Stimulated activated CD8-positive, alpha-beta memory T cell treated with anti-CD3 and anti-CD28 coated beads, Interleukin-12 subunit alpha, Interleukin-12 subunit beta, amount 100 ng/mL, for 24 hours (primary cell): ENCODE measurements around the gene REV1.

Source experiments
- DNase-seq: peaks from one replicate; pipeline ENCODE4 v3.0.0-alpha.2; 2020; ENCODE audit errors: extremely low read depth

REV1 gene

DNA sequence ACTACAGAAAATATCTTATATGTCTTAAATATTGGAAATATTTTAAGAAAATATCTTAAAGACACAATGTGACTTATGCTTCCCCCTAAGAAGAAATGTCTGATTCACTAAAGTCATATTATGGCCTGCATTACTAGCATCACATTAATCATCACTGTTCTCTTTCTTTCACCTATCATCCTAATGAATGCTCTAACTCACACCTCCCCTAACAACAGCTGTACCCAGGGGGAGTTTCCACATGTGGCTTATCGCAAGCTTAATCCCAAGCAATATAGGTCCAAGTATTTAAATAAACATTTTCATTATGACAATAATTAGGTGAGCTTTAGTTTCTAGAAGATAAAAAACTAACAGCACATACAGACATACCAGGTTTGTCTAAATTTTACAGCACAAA lies 39.6 kb downstream of the REV1 start:
- no peak for DNase-seq

DNA sequence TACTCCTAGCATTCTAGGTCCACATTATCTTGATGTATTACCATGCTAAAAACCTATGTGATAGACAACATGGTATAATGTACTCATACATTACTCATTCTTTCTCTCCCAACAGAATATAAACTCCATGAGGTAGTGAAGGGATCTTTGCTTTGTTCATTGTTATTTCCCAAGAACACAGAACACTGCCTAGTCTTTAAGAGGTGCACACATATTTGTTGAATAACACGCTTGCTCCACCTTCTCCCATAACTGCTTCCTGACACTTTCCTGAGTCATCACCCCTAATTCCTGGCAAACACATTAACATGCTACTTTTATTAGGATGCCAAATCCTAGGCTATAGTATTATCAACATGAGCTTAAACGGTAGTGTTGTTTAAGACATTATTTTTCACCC lies 41.3 kb downstream of the REV1 start:
- no peak for DNase-seq

DNA sequence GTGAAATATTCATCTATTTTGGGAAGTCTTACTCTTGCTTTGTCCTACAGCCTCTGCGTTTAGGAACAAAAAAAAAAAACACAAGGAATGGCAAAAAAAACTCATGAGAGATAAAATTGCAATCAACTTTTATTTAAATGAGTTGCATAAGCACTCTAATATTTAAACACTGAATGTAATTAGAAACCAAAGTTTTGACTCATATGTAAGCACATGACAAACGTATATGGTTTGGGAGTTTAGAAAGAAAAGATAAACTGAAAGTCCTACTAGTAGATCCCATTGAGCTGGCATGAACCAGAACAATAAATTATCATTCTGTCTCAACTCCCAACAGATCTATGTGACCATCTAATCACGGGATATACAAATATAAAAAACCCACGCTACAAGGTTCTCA lies 44.8 kb downstream of the REV1 start:
- no peak for DNase-seq

DNA sequence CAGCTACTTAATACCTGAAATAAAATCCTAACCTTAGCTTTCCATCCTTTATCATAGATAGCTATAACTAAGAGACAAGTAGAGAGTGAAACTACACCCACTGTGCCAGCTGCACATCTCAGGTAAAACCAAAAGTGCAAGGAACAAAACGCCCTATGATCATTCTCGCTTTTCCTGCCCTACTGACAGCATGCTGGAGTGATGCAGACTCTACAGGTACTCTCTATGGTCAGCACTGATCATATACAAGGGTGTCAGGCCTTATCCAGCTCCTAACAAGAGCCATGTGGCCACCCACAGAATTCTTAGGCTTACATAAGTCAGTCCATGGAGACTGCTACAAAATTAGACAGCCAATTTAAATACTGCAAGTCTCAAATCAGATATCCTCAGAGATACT lies 45.6 kb downstream of the REV1 start:
- DNase-seq, result no peak

DNA sequence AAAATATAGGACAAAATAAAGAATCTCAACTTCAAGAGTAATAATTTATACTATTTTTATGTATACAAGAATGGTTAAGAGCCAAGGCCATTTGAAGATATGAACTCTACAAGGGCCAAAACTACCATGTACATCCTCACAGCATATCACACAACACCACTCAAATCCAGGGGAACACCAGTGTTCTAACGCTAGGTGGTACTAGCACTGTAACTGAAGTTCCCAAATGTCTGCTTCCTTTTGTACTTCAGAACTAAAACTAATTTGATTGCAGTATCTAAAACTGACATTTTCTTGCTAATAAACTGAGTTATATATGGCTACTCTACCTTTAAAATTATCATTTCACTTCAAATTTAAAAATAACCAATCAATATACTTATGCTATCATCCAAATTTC lies 47.0 kb downstream of the REV1 start:
- no peak for DNase-seq

DNA sequence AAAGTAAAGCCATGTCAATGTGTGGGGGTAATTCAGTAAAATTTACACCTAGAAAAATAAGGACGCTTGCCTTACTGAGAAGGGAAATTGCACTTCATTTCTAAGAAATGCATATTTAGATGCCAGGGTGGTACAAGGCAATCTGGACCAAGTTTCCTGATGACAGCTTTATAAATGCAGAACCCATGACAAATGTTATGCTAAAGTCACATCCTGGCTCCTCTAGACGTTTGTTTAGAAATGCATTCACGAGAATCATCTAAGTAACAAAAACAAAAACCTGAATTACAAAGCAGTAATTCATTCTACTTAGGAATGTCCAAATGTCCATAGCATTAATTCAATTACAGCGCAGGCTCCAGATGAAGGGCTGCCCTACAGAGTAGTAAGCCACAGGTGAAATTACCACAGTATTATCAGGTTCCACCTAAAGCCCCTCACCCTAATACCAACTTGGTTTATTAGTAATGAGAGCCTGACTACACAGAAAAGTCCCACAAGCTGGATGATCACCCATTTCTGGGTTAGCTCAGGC lies 49.8 kb downstream of the REV1 start:
- no peak for DNase-seq

DNA sequence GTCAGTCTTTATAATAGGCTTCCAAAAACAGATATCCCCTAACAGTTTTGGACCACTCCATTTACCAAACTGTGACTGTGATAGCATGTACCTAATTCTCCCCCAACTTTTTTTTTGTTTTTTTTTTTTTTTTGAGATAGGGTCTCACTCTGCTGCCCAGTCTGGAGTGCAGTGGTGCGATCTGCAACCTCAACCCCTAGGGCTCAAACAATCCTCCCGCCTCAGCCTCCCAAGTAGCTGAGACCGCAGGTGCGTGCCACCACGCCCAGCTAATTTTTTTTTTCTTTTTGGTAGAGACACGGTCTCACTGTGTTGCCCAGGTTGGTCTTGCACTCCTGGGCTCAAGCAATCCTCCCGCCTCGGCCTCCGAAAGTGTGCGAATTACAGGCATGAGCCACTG lies 52.9 kb downstream of the REV1 start:
- no peak for DNase-seq

DNA sequence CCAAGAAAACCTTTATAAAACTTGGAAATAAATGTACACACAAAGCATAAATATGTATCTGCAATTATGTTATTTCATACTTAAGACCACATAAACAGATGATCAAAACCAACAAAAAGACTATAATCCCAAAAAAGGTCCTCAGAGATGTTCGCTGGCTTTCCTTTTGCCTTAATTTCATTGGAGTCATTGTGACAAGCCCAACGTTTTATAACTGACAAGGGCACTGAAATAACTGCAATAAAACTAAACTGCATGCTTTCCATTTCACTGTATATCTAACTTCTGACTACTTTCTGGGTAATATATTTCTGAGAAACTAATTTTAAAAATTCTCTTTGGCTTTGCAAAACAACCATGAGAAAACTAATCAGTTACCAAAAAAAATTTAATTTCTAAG lies 56.5 kb downstream of the REV1 start:
- no peak for DNase-seq

DNA sequence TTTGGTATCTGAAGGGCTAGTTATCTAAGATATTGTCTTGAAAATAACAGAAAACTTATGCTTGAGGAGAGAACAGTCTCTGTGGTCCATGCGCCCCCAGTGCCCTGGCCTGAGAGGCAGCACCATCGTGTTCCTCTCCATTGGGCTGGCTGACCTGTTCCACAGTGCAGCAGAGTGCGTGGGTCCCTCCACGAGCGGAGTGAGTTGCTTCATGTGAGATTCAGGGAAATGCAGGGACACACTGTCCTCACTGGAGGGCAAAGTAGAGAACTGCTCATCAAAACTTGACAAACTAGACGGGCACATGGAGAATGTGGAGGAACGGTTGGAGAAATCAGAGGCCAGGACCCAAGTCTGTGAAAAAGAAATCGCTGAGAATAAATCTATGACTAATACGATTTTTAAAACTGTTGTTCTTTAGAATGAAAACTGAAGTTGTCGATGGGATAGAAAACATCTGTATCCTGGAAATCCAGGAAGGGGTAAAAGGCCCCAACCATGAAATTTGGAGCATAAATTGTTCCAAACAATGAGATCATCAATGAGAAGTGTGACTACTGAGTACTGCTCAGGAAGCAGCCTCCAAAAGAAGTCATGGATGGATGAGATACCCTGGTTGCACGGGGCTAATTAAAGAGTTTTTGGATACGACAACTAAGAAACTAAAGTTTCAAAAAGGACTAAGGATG lies 58.1 kb downstream of the REV1 start:
- no peak for DNase-seq

DNA sequence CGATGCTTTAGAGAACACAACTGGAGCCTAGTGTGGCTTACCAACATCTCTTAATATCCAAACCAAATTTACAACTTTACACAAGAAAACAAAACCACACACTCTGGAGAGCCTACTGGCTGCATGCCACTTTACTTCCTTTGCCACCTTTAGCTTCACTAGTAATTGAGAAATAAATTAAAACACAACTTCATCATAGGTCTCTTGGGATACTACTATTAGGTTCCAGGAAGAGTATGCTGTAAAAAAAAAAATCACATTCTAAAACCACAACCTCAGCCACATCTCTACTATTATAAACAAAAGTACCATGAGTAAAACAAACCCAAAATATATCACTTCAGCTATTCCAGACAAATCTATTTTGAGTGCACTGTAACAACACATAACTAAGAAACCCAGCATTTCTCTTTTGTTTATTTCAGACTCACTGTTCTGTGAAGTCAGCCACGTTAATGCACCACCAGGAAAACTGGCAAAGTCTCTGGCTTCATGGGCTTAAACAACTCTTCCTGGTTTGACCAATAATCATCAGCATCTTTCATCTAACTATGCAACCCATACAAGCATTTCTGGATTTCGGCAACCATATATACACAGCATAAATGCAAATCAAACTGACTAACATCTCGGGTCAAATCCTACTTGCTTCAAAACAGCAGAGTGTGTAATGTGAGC lies 59.1 kb downstream of the REV1 start:
- DNase-seq, result no peak

DNA sequence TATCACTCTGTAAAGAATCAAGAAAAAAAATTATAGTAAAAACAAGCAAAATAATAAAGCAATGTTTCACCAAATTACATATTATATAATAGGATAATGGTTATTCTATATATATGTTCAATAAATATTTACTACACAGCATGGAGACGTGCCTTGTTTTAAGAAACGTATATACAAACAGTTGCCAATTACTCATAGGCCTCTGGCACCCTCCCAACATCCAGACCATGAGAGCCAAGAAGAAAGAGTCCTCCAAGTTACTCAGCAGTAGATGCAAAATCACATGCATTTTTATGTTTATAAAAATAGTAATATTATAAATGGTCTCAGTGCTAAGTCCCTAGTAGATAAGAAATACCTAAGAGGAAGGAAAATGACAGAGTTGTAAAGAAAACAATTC lies 64.8 kb downstream of the REV1 start:
- no peak for DNase-seq

DNA sequence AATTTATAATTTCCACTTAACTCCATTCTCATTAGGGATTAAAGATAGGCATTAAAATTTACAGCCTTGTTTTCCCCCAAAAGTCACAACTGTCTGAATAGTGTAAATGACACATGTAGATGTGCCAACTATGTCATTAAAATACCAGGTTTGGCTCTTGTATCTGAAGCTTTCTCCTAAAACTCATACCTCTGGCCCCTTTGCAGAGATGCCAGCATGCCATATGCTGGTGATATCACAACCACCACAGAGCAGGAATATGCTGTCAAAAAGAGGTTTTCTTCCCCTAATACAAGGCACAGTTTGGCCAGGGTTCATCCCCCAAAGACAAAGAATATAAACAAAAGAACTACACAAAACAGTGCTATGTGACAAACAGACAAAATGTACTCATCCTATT lies 65.4 kb downstream of the REV1 start:
- no peak for DNase-seq

DNA sequence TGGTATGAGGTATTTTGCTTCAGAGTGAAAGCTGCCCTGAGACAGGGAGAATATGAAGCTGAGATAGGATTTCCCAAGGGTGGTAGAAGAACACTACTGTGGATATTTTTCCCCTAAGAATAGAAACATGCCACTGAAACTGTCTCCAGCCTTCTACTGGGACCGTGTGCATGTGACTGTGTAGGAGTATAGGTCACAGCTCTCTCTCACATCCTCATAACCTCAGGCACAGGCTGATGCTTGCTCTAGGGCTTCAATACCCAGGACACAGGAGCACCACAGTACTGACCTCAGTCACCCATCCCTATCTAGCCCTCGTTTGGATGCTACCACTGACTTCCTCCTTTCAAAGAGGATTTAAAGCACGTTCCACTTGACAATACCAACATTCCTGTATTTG lies 67.2 kb downstream of the REV1 start:
- no peak for DNase-seq

DNA sequence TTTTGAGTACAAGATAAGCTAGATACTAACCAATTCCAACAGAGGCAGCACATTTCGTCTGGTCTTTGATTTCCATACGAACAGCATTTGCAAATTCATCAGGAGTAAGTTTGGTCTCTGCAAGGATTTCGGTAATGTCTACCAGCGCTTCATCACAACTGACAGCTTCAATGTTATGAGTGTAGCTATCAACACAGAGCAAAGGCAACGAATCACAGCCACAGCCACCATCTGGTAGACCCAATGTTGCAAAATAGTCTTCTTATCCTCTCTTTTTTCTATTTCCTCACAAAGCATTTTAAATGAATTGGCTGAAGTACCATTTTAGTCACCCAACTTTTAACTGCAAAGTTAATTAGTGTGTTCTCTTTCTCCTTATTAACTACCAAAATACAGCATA lies 68.3 kb downstream of the REV1 start:
- no peak for DNase-seq

DNA sequence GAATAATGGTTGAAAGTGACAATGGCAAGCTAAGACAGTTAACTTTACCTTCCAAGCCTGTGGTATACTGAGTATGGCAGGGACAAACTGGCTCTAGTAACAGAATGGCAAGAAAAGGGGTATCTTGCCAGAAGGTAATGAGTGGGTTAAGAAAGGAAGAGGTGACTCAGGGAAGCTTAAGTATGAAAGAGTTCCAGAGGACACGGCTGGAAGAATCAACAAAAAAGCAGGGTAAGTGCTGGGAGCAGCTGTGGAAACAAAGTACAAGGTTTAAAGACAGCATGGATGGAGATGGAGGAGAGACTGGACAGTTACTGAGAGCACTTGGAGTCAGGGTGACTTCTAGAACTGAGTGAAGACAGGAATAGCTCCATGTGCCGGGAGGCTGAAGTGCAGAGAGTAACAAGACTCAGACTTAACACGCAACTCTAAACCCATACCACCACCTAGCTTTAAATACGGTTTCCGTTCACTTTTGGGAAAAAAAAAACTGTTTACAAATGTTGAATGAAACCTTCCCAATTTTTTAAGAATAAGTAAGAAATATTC lies 69.0 kb downstream of the REV1 start:
- DNase-seq, result no peak

DNA sequence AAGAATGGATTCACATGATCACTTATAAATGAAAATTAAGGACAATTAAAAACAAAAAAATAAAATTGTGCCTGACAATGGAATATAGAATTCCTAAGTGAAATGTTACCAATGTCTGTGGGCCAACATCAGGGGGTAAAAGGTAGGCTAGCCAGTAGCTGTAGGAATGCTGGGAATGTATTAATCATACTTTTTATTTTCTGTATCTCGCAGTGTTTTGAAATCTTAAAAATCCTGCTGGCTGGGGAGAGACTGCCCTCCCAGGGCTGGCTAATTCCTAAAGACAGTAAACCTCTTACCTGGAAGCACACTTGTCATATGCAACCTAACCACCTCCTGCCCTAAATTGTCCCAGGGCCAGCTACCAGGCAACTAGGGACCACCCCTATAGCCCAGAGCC lies 69.8 kb downstream of the REV1 start:
- DNase-seq, result no peak

DNA sequence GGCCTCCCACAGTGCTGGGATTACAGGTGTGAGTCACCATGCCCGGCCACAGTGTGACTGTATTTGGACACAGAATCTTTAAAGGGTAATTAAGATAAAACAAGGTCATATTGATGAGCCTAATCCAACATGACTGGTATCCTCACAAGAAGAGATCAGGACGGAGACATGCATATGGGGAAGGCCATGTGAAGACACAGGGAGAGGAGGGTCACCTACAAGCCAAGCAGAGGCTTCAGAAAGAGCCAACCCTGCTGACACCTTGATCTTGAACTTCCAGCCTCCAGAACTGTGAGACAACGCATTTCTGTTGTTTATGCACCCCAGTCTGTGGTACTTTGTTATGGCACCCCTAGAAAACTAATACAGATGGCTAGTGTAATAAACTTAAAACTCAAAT lies 72.4 kb downstream of the REV1 start:
- no peak for DNase-seq

DNA sequence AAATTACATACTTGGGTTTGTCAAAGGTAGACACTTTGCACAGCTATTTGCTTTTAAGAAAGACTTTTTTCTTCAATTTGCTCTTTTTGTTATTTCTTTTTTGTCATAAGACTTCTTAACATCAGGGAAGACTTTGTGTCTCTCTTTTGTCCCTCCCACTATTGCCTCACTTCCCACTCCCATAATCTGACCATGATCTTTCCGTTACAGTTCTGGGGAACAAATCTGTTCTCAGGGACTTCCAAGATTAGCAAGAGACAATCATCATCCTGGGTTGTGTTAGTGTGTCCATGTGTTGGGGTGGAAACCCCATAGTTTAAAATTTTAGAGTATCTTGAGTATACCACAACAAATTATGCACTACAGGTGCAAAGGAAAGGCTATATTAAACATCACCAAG lies 75.3 kb downstream of the REV1 start:
- no peak for DNase-seq

DNA sequence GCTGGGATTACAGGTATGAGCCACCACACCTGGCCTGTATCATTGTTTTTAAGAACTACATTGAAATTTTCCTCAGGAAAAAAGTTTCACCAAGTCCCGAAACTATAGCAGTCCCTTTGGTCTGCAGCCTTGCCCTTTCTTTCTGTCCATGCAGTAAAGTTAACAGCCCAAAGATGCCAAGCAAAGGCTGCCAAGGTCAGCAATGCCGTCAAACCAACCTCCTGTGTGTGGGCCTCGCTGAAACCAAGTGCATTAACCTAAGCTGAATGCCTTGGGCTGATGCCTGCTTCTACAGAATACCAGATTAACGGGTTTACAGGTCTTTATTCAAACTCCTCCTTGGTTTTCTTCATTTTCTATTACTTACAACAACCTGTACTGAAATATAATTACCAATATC lies 79.5 kb downstream of the REV1 start:
- no peak for DNase-seq

DNA sequence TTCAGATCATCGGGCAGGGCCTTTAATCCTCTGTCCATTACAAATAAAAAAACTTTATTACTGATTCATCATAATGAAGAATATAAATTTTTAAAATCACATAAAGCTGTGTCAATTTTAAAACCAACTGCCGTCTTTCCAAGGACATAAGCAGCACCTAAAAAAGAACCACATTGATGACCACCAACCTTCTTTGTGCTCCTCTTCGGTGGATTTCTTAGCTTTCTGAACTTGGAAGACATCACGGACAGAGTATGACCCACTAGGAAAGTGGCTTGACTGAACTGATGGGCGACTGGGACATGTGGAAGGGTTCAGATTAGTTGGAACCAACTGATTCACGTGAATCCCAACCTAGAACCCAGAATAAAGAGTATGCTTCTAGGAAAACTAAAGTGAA lies 83.7 kb downstream of the REV1 start:
- DNase-seq, result no peak

DNA sequence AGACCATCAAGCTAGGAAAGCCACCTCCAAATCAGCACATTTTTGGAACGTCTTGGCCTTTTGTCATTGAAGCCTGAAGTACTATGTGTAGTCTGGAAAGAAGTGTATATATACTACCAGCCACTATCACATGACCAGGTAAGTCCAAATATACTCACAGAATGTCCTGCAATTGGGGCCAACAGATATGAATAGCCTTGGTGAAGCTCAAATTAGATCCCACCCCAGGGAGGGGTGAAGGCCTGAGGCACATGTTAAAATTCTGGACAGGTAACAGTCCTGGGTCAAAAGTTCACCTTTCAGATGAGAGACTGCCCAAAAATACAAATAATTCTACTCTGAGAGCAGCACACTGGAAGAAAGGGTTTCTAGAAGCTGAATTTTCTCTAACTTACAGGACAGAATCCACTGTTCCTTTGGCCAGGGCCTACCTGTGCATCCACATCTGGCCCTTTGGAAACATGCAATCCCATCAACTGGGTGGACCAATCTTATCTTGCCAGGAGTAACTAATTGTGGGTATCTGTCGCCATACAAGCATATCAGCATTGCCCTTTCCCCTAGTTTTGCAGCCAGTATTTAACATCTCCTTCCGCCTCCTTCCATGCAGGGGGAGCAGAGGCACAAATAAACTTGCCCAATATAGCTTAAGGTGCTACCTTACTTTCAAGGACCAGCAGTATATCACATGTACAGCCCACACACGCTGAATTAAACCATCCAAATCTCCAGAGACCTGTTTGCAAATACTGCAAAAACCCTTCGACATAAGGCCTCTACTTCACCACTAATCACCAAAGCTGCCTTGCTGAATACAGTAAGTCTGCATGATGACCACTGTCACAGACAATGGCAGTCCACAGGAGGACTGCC lies 84.8 kb downstream of the REV1 start:
- no peak for DNase-seq

DNA sequence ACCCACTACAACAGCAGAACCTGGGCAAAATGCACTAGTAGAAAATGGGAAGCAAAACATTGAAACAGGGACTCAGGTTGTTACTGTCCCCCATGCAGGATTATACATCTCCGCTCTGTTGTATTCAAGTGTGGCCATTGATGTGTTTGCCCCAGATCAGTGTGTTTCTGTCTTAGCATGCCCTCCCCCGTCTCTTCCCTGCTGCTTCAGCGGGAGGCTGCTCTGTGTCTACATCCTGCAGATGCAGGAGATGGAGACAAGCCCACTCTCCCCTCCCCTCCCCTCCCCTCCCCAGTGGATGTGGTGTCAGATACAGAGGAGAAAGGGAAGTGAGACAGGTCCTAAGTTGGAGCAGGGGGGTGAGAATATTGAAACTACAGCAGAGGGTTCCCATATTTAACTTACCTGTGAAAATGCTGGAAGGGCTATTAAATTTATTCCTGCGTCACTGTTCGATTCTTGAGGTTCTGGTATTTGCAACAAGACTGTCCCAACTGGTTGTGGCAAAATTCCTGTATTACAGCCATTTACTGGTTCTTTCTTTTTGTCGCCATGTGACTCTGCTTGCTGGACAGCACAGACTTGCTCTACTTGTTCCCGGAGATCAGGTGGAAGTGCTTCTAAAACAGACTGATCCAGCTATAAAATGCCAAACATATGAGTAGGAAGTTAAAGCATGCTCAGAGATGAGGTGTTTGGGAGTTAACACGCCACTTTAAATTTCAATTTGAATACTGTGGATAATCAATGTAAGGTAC lies 85.6 kb downstream of the REV1 start:
- DNase-seq, result no peak
